HG03039 (cell line): ENCODE results near the gene USP12.
"Not testable (repeated sequence)": the region's sequence is repeated elsewhere in the genome, so short reads cannot be mapped to it uniquely, and the experiment has no call there.

ENCODE experiments used
- ATAC-seq: cut with Tn5 transposase; IDR thresholded peaks from one replicate; pipeline ENCODE4 v1.9.1; 2021; ENCODE audit warnings: mild to moderate bottlenecking, moderate library complexity; ENCODE audit not compliant: unreplicated experiment

Gene USP12

DNA sequence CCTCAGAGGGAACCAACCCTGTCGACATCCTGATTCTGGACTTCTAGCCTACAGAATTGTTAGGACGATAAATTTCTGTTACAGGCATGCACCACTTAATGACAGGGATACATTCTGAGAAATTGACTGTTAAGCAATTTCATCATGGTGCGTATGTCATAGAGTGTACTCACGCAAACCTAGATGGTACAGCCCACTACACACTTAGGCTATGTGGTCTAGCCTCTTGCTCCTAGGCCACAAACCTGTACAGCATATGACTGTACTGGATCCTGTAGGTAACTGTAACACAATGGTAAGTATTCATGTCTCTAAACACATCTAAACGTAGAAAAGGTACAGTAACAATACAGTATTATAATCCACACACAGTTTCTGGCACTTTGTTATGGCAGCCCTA lies 13.3 kb downstream of the USP12 start:
- ATAC-seq, result no peak

DNA sequence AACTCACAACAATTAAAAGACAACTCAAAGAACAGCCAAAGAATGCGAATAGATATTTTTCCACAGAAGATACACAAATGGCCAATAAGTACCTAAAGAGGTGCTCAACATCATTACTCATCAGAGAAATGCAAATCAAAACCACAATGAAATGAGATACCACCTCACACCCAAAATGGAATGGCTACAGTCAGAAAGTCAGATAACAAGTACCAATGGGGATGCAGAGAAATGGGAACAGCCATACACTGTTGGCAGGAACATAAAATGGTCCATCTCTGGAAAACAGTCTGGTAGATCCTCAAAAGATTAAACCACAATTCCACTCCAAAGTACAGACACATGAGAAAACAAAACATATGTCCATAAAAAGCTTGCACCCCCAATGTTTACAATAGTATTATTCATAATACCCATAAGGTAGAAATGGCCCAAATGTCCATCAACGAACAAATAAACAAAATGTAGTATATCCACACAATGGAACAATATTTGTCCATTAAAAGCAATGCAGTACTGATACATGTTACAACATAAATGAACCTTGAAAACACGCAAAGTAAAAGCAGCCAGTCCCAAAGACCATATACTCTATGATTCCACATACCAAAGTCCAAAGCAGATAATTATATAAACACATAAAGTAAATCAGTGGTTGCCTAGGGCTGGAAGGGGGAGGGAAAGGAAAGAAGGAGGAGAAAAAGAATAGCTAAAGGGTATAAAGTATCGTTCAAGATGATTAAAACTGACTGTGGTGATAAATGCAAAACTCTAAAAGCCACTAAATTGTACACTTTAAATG lies 19.6 kb downstream of the USP12 start:
- no peak for ATAC-seq

DNA sequence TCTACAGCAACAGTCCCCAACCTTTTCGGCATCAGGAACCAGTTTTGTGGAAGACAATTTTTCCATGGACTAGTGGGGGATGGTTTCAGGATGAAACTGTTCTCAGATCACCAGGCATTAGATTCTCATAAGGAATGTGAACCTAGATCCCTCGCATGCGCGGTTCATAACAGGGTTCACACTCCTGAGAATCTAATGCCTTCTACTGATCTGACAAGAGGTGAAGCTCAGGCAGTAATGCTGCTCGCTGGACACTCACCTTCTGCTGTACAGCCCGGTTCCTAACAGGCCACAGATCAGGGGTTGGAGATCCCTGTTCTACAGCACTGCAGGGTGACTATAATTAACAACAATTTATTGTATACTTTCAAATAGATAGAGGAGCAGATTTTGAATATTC lies 21.9 kb downstream of the USP12 start:
- no peak for ATAC-seq

DNA sequence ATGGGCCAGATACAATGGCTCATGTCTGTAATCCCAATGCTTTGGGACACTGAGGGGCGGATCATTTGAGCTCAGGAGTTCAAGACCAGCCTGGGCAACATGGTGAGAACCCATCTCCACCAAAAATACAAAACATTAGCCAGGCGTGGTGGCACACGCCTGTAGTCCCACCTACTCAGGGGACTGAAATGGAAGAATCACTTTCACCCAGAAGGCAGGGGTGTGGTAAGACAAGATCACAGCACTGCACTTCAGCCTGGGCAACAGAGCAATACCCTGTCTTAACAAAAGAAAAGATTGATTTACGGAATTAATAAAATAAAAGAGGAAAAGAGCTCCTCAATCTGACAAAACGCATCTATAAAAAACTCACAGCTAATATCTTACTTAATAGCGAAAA lies 22.7 kb downstream of the USP12 start:
- ATAC-seq, result no peak

DNA sequence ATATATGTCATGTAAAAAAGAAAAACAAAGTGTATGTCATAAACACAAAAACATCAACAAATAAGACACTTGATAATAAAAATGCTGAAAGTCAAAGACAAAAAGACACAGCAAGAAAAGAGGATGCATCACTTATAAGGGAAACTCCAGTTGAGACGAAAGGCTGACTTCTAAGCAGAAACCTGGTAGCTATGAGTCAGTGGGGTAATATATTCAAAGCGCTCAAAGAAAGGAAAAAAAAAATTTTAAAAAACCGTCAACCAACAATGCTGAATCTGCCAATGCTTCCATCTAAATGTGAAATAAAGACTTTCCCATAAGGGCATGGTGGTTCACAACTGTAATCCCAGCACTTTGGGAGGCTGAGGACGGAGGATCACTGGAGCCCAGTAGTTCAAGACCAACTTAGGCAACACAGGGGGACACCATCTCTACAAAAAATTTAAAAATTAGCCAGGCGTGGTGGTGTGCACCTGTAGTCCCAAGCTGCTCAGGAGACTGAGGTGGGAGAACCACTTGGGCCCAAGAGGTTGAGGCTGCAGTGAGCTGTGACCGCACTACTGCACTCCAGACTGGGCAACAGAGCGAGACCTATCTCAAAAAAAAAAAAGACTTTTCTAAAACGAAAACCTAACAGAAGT lies 24.0 kb downstream of the USP12 start:
- ATAC-seq, result peak; percentile 69

DNA sequence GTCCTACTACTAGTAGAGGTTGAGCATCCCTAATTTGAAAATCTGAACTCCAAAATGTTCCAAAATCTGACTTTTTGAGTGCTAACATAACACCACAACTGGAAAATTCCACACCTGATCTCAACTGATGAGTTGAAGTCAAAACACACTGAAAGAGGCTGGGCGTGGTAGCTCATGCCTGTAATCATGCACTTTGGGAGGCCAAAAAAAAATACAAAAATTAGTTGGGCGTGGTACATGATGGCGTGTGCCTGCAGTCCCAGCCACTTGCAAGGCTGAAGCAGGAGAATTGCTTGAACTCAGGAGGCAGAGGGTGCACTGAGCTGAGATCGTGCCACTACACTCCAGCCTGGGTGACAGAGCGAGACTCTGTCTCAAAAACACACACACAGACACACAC lies 29.9 kb downstream of the USP12 start:
- ATAC-seq, result no peak

DNA sequence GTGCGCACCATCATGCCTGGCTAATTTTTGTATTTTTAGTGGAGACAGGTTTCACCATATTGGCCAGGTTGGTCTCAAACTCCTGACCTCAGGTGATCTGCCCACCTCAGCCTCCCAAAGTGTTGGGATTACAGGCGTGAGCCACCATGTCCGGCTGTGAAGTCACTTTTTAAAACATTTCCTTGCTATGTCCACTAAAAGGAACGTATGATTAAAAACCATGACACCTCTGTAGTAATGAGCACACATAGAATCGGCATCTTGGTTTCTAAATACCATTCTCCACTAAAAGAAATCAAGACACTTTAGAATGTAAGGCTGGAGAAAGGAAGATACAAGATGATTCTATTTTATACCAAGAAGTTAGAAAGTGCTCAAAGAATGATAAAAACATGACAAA lies 30.5 kb downstream of the USP12 start:
- ATAC-seq, result not testable (repeated sequence)

DNA sequence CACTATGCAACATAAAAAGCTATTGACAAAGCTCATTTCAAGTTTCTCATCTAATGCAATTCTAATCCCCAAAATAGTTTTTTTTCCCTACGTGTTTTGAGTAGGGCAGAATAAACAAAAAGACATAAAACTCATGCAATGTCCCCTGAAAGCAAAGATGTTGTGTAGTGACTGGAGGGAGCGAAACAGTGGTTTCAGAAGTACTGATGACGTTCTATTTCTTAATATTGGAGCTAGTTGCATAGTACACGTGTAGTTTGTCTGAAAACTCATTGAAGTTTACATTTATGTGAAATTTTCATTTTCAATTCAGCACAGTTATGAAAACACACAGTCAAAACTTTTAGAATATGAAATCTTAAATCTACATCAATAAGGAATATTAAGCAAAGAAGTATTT lies 31.6 kb downstream of the USP12 start:
- no peak for ATAC-seq

DNA sequence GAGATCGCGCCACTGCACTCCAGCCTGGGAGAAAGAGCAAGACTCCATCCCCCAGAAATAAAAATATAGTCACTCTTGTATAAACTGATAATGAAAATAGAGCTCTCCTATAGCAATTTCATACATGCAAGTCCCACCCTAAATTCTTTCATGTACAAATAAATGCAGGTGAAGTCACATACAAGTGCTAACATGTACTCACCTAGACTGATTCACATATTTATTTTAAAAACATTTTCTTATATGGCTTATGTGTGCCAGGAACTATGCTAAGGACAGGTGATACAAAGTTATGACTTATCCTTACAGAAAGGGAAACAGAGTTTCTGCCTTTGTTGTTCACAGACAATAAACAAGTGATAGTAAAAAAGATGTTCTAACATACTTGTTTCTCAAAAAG lies 32.0 kb downstream of the USP12 start:
- no peak for ATAC-seq

DNA sequence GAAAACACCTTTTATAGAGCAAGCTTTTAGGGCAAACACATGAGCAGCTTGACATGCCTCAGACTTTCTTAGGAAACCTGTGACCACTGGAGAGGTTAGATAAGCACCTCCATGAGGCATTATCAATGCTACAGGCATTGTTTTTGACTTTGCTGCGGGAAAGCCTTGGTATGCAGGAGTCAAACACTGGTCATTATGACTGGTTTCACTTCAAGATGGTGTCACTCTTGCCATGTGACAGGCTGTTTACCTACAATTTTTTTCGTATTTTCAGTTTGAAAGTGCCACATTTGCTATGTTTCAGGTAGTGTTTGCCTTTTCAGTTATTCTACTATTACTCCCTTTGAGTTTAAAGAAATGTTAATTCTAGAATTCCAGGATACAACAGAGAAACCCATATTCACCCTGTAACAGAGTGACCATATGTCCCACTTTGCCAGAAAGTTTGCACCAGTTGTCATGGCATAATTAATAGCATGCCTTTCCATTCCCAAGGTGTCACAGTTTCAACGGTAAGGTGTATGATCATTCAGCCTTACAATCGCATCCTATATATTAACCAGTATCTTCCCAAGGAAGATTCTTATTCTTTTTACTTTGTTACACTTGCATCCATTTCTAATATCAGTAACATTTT lies 33.0 kb downstream of the USP12 start:
- ATAC-seq, result no peak

DNA sequence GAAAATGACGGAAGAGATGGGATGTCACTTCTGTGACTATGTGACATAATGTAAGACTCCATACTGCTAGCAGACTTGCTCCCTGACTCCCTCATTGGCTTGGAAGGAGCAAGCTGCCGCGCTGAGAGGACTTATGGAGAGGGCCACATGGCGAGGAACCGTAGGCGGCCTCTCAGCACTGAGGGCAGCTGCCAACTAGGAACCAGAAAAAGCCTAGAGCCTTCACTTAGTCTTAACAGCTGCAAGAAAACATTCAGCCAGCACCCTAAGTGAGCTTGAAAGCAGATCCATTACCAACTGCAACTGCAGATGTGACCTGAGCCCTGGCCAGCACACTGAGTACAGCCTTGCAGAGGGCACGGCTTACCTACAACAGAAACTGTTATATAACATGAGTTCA lies 33.9 kb downstream of the USP12 start:
- no peak for ATAC-seq

DNA sequence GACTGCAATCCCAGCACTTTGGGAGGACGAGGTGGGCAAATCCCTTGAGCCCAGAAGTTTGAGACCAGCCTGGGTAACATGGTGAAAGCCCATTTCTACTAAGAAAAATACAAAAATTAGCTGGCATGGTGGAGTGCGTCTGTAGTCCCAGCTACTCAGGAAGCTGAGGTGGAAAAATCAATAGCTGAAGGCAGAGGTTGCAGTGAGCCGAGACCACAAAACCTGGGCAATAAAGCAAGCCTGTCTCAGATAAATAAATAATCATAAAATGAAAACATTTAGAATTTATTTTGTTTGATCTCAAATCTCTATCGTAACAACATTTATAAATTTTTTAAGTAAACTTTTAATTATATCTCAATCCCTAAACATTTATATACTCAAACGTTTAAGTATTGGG lies 36.6 kb downstream of the USP12 start:
- no peak for ATAC-seq

DNA sequence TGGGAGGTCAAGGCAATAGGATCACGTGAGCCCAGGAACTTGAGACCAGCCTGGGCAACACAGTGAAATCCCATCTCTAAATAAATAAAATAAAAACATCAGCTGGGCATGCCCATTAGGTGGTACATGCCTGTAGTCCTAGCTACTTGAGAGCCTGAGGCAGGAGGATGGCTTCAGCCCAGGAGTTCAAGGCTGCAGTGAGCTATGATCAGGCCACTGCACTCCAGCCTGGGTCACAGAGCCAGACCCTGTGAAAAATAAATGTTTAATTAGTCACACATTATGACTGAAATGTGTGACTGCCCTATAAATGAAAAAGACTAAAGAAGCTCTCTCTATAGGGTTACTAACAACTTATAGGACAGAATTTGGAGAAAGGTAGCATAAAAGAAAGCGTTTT lies 37.7 kb downstream of the USP12 start:
- ATAC-seq, result no peak

DNA sequence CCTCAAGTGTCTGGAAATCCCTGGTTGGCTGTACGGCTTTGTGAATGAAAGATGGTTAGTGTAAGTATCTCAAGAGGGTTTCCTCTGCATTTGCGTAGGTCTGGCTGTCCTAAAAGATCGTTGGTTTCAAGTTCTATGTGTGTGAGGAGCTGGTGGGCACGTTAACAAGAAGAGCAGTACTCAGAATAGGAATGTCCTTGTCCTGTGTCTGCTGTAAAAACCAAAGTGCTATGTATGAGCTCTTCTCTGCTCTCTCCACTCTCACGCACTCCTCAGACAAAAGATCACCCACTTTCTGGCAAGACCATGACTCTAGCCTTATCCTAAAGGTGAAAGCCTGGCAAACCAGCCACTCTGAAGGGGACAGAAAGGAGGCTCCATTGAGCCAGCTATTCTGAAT lies 39.1 kb downstream of the USP12 start:
- ATAC-seq, result peak; percentile 35

DNA sequence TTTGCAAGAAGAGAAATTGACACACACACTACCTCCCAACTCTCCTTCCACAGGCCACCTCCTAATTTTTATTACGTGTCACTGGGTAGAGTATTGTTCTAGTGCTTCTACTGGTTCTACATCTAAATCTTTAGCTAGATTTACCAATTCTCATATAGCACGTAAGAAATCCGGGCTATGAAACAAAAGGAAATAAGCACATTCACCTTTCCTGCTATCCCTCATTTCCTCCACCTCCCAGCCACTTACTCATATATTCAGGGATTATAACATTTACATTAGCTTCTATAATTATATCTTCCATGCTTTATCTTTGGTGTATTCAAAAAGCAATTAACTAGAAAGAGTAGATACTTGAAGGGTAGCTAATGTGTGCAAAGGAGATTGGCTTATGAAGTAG lies 39.7 kb downstream of the USP12 start:
- ATAC-seq, result no peak

DNA sequence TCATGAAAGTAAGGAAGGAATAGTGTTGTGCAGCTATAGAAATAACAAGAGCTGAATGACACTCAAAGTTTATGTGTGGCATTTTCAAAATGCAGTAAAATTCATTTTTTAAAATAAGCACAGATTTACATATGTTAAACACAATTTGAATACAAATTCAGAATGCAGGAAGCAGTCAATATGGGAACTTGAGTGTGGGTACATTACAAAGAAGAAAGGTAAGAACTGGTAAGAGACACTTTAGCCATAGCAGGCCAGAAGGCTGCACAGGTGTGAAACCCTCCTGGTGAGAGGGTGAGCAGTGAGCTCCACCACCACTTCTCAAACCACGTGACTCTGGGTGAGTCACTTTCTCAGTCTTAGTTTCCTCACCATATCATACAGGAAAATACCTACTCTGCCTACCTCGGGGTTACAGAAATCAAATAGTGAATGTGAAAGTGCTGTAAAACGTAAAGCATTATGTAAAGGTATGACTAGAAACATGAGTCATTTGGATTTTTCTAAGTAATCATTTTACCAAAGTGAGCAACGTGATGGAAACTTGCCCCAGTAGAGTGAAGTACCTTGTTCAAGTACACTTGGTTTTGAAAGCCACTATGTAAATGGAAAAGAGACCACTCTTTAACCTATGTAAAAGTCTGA lies 40.5 kb downstream of the USP12 start:
- ATAC-seq, result peak; percentile 80

DNA sequence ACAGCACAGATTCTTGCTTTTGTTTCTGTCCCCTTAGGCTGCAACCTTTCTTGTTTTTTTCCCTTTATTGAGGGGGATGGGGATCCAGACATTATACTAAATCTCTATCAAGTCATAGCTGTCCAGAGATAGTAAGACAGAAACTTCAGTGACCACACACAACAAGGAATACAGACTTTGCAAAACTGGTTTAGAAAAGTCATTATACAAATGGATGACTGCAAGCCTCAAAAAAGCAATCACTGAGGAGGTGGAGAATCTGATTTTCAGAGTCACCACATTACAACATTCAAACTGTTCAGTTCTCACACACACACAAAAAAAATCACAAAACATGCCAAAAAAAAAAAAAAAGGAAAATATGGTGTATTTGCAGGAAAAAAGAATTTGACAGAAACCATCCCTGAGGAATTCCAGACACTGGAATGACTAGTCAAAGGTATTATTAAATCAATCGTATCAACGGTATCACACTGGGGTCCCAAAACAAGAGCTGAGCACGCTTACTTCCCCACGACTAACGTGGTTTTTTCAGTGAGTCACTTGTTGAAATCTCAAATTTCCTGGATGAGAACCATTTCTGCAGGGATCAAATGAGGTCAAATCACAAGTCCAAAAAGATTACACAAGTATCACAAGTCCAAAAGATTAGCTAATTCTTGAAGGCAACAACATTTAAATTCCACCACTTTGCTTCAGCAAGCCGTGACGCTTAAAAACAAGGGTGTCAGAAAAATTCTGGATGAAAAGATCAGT lies 41.2 kb downstream of the USP12 start:
- no peak for ATAC-seq

DNA sequence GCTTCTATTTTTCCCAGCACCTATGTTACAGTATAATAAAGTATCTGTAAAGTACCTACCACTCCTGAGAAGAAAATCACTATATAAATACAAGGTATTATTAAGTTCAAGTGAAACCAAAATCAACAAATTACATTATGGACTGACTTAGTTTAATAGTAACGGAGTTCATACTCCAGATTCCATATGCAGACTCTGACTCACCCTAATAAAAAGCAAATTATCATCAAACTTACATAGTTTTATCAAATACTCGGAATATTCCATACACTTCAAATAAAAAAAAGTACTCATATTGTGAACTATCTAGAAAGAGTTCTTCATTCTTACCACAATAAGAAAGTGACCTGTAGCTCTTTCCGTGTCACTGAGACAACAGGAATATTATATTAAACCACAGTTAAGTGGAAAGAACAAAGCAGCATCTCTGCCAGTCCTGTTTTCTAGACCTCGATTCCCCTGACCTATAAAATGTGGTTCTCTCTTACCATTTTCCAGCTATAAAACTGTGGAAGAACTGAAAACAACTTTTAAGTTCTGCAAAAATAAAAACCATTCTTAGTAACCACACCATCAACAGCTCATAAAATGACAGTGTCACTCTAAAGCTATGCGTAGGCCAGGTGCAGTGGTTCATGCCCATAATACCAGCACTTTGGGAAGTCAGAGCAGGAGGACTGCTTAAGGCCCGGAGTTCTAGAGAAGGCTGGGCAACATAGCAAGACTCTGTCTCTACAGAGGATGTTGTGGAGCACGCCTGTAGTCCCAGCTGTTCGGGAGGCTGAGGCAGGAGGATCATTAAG lies 42.6 kb downstream of the USP12 start:
- ATAC-seq, result no peak

DNA sequence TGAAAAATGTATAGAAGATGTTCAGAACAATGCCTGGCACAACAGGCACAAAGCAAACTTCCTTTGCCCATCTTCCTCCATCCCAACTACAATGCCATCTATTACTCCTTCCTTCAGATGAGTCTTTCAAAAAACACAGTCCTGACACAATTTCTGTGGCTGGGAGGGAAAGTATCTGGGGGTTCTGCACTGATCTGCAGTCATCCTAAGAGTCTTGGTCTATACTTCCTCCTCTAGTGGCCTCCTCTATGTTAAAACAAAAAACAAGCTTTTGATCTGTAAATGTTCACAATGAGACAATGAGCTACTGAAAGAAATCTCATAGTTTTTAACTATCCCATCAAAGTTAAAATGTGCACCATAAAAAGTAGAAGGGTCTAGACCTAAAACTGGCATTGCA lies 44.8 kb downstream of the USP12 start:
- ATAC-seq, result no peak
